ENCODE data around the gene GPR17. TPM values are rescaled to one million over a fixed set of nuclear protein-coding genes. Genes with fewer than 3 reads are reported as not detected.

GPR17 gene
- total RNA-seq, 4 donors from 2014 or later: not detected

DNA sequence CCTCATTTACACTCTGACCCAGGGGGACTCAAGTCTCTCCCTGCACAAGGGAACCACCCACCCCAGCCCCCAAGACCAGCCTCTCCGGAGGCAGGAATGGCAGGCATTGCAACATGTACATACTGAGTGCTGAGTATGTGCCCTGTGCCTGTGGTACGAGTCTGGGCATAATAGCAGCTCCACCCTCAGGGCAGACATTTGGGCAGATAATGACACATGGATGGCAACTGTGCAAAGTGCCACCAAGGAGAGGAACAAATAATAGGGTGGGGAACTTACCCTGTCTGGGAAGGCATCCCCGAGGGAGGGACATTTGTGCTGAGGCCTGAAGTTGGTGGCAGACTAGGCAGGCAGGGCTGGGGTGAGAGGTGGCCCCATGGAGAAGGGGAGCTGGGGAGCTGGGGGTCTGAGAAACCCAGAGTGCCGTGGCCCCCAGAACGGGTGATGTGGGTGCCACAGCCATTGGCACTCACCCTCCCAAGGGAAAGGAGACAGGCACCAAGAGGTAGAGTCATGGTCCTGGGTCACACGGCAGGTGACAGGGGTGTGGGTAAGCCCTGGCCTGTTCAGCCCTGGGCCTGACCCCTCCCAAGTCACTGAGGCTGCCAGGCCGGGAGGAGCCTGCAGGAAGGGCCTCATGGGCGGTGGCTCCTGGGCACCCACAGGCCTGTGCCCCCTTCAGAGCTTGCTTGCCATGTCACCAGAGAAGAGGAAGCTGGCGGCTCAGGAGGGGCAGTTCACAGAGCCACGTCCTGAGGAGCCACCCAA lies 15.7 kb upstream of the GPR17 start:
- H3K9me3 ChIP-seq: no peaks in the 10 kb centered on the region
- H3K4me1 ChIP-seq: peaks cover 0 to 44% (median 20%) of the 10 kb centered on the region in 4 donors
- H3K27me3 ChIP-seq: no peaks in the 10 kb centered on the region
- peak overlapping the region in 1 of 4 donors; percentile 83 for H3K27ac ChIP-seq
- TF ChIP-seq CTCF (IDR thresholded peaks at IDR 0.05): no peak
- TF ChIP-seq POLR2A (IDR thresholded peaks at IDR 0.05): no peak
- no peak overlapping the region for H3K4me3 ChIP-seq
- DNase-seq: peak in 1 of 3 donors; percentile 40
- H3K36me3 ChIP-seq: peaks cover 0 to 76% (median 0%) of the 10 kb centered on the region in 3 donors

- Histone ChIP-seq H3K27ac (peak overlapping the region in 1 of 4 donors; percentile 83), H3K4me1 (peaks cover 0 to 44% (median 23%) of the 10 kb centered on the region in 4 donors)
- DNase-seq: no peak
Observed at GRCh38 chr2:127630864-127631540, 15.0 kb upstream of the GPR17 start.

DNA sequence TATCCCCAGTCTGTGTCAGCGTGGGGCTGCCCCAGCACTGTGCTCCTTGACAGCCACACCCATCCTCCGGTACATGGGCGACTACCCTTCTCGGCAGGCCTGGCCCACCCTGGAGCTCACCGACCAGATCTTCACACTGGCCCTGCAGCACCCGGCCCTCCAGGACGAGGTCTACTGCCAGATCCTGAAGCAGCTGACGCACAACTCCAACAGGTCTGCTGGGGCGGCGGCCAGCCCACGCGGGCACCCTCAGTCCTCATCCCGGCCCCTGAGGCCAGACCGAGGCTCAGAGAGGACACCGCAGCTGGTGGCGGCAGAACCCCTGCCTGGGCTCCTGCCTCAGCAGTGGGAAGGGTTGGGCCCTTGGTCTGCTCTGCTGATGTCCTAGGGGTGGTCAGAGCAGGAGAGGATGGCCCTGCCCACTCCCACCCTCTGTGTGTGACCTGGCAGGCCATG lies 14.4 kb upstream of the GPR17 start:
- H3K27ac ChIP-seq: peak overlapping the region in 1 of 4 donors; percentile 83
- no peaks in the 10 kb centered on the region for H3K27me3 ChIP-seq
- H3K4me1 ChIP-seq: peaks cover 0 to 49% (median 26%) of the 10 kb centered on the region in 4 donors
- no peak overlapping the region for H3K4me3 ChIP-seq
- DNase-seq: no peak
- TF ChIP-seq CTCF (IDR thresholded peaks at IDR 0.05): no peak
- TF ChIP-seq POLR2A (IDR thresholded peaks at IDR 0.05): no peak
- no peaks in the 10 kb centered on the region for H3K9me3 ChIP-seq
- H3K36me3 ChIP-seq: peaks cover 0 to 70% (median 0%) of the 10 kb centered on the region in 3 donors

More at GRCh38 chr2:127630864-127631540, 15.0 kb upstream of the GPR17 start:
- Histone ChIP-seq H3K36me3 (peaks cover 0 to 72% (median 0%) of the 10 kb centered on the region in 3 donors), H3K27me3 (no peaks in the 10 kb centered on the region), H3K9me3 (no peaks in the 10 kb centered on the region), H3K4me3 (no peak overlapping the region)
- TF ChIP-seq POLR2A (IDR thresholded peaks at IDR 0.05) (no peak), CTCF (IDR thresholded peaks at IDR 0.05) (no peak)

DNA sequence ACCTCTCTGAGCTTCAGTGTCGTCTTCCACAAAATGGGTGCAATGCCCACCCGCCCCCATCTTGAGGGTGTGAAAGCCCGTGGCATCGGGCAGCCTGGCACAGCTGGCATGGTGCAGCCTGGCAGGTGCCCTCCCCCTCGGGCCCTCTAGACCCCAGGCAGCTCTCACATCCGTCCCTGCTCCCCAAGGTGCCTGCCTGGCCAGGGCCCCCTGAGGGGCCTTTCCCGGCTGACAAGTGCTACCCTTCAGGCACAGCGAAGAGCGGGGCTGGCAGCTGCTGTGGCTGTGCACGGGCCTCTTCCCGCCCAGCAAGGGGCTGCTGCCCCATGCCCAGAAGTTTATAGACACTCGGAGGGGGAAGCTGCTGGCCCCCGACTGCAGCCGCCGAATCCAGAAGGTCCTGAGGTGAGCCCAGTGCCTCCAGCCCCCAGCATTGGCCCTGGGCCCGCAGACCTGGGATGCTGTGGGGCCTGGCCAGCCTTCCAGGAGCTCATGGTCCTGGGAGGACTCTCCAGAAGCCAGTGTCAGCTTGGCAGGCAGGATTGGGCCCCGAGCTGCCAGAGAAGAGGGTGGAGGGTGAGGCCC lies 13.9 kb upstream of the GPR17 start:
- peaks cover 0 to 74% (median 0%) of the 10 kb centered on the region in 3 donors for H3K36me3 ChIP-seq
- peaks cover 0 to 55% (median 27%) of the 10 kb centered on the region in 4 donors for H3K4me1 ChIP-seq

More for the DNA sequence above, 13.9 kb upstream of the GPR17 start:
- H3K27ac ChIP-seq: peak overlapping the region in 2 of 4 donors; percentile 64 to 83
- H3K4me3 ChIP-seq: no peak overlapping the region
- no peaks in the 10 kb centered on the region for H3K27me3 ChIP-seq
- TF ChIP-seq POLR2A (IDR thresholded peaks at IDR 0.05) (no peak), CTCF (IDR thresholded peaks at IDR 0.05) (no peak)
- no peaks in the 10 kb centered on the region for H3K9me3 ChIP-seq
- no peak for DNase-seq
